Stomach (tissue), 9 donors: ENCODE data around the gene PEMT. TPM values are rescaled to one million over a fixed set of nuclear protein-coding genes. Genes with fewer than 3 reads are reported as not detected.

Experiments used
- DNase-seq, 2 donors: peaks; one replicate each; pipeline versions ENCODE4 v3.0.0 to v3.0.0-alpha.2; 2013 to 2019
- H3K27ac ChIP-seq, 5 donors: fragments of 200-600 bp in 4 of 5; sonication (generic) in 4 of 5; one replicate each; pipeline ENCODE4 v1.5.1; 2013 to 2019; ENCODE audit warnings: mild to moderate bottlenecking in 1 of 5, moderate library complexity in 1 of 5
- H3K27me3 ChIP-seq, 3 donors: fragments of 200-600 bp; sonication (generic); one replicate each; pipeline ENCODE4 v1.5.1; 2017 to 2019; ENCODE audit warnings: mixed run types in 1 of 3
- H3K36me3 ChIP-seq, 4 donors: fragments of 200-600 bp; sonication (generic); 1 replicate in 3 of 4; 2 replicates in 1 of 4; pipeline ENCODE4 v1.5.1; 2016 to 2019
- H3K4me1 ChIP-seq, 4 donors: fragments of 200-600 bp; sonication (generic); one replicate each; pipeline ENCODE4 v1.5.1; 2016 to 2019
- H3K4me3 ChIP-seq, 4 donors: fragments of 200-600 bp; sonication (generic) in 3 of 4; one replicate each; pipeline ENCODE4 v1.5.1; 2016 to 2019; ENCODE audit warnings: mild to moderate bottlenecking in 1 of 4
- H3K9me3 ChIP-seq, 4 donors: fragments of 200-600 bp; sonication (generic); one replicate each; pipeline ENCODE4 v1.5.1; 2016 to 2019
- CTCF ChIP-seq, 7 experiments: fragments of 450-650 bp in 4 of 7; fragments of 200-600 bp in 3 of 7; sonication (generic) in 3 of 7; IDR thresholded peaks; one replicate each; pipeline ENCODE4 v1.5.1; 2016 to 2019; ENCODE audit warnings: antibody characterized with exemption in 7 of 7, control low read depth in 2 of 7, mild to moderate bottlenecking in 1 of 7
- EP300 ChIP-seq: sonication (generic); formaldehyde crosslinking; IDR thresholded peaks from one replicate; pipeline ENCODE4 v1.6.1; 2017; ENCODE audit warnings: antibody characterized with exemption
- POLR2A ChIP-seq, 4 donors: fragments of 450-650 bp; IDR thresholded peaks; one replicate each; pipeline ENCODE4 v1.6.1; 2016; ENCODE audit warnings: antibody characterized with exemption in 4 of 4, control low read depth in 2 of 4, mild to moderate bottlenecking in 1 of 4, moderate library complexity in 1 of 4
- POLR2AphosphoS5 ChIP-seq, 3 donors: sonication (generic); formaldehyde crosslinking; IDR thresholded peaks; one replicate each; pipeline ENCODE4 v1.6.1; 2016; ENCODE audit warnings: antibody characterized with exemption in 3 of 3
- WGBS, 5 donors: extraction: QIAGEN DNeasy Blood & Tissue Kit in 3 of 5; methylation state at CpG; one replicate each; pipeline versions ENCODE4 v1.1.5 to v1.1.7; 2013 to 2018; 5-methylcytosine and 5-hydroxymethylcytosine counted together
- intact Hi-C: fragments of 100-400 bp; cut with DNase I; formaldehyde crosslinking; loops from one replicate; pipeline ENCODE4 v1.15.1; 2023; ENCODE audit warnings: low total_unique reads
- polyA plus RNA-seq, 3 donors: library from polyadenylated mRNA; stranded (reverse); fragments of 200-250 nt; gene quantifications; one replicate each; pipeline ENCODE4 v1.2.3, GENCODE V29; 2013
- small RNA-seq, 4 donors: library from RNA; depleted of rRNA; stranded (forward); fragments of <200 nt; gene quantifications; one replicate each; pipeline ENCODE3, GENCODE V24; 2016
- total RNA-seq, 5 donors: library from RNA; depleted of rRNA; stranded (reverse); fragments of >200 nt; gene quantifications; one replicate each; pipeline versions ENCODE4 v1.1.0 to v1.2.3, GENCODE V29; 2014 to 2016
- donor health status: healthy with polysubstance abuse.
- donor health status: Bipolar disorder and iron deficiency.
- donor health status: healthy.

The PEMT gene
- total and polyA plus RNA-seq, 8 donors: 7.0 to 44.6 (median 27.0) TPM

GRCh38 chr17:17457680-17458079, 133.8 kb downstream of the PEMT start:
- Histone ChIP-seq H3K27me3 (no peaks in the 10 kb centered on the region), H3K4me3 (no peak overlapping the region), H3K9me3 (no peaks in the 10 kb centered on the region), H3K27ac (no peak overlapping the region), H3K36me3 (no peaks in the 10 kb centered on the region), H3K4me1 (no peaks in the 10 kb centered on the region)
- intact Hi-C loops: no loop called here
- 84 to 91% (median 89%) methylated on average over 2 of the region's 2 CpGs for WGBS, 5 donors
- TF ChIP-seq EP300: no peak
- no peak for TF ChIP-seq POLR2A (IDR thresholded peaks at IDR 0.05)
- no peak for TF ChIP-seq POLR2AphosphoS5 (IDR thresholded peaks at IDR 0.05)
- no peak for TF ChIP-seq CTCF (IDR thresholded peaks at IDR 0.05)
- DNase-seq: no peak

GRCh38 chr17:17456251-17456650, 135.3 kb downstream of the PEMT start:
- Histone ChIP-seq H3K4me3 (no peak overlapping the region), H3K27ac (no peak overlapping the region), H3K9me3 (no peaks in the 10 kb centered on the region), H3K4me1 (no peaks in the 10 kb centered on the region), H3K36me3 (no peaks in the 10 kb centered on the region), H3K27me3 (no peaks in the 10 kb centered on the region)
- TF ChIP-seq POLR2AphosphoS5 (IDR thresholded peaks at IDR 0.05): no peak
- TF ChIP-seq CTCF (IDR thresholded peaks at IDR 0.05): no peak
- no peak for TF ChIP-seq POLR2A (IDR thresholded peaks at IDR 0.05)
- no peak for TF ChIP-seq EP300
- 83 to 91% (median 88%) methylated on average over 7 to 19 of the region's 19 CpGs for WGBS, 5 donors
- no peak for DNase-seq
- intact Hi-C loops: no loop called here

Small RNAs within 50 kb of the gene (small RNA-seq; reads per million reads assigned to genes)
- 0 reads per million in 4 donors for gene RF00019
- gene RNU6-468P: 0 reads per million in 4 donors

Other genes with a start within 250 kb of the PEMT start
- gene MED9, start 114.7 kb downstream of the PEMT start, total RNA-seq: 10 to 100 TPM in 2 of 5 donors, 1 to 10 TPM in 3; 2.9 to 14.5 (median 6.7) TPM
- 10 to 100 TPM; 11.2 to 14.1 (median 12.3) TPM for gene MED9, start 114.7 kb downstream of the PEMT start, polyA plus RNA-seq
- 10 to 100 TPM in 4 of 5 donors, 1 to 10 TPM in 1; 3.7 to 72.9 (median 25.0) TPM for gene RASD1, start 95.3 kb downstream of the PEMT start, total RNA-seq
- gene RASD1, start 95.3 kb downstream of the PEMT start, polyA plus RNA-seq: 10 to 100 TPM in 2 of 3 donors, 1 to 10 TPM in 1; 9.5 to 15.0 (median 10.7) TPM
- gene RAI1, start 89.8 kb upstream of the PEMT start, total RNA-seq: 10 to 100 TPM; 19.1 to 94.5 (median 46.9) TPM
- 10 to 100 TPM in 2 of 3 donors, 1 to 10 TPM in 1; 4.6 to 12.5 (median 12.0) TPM for gene RAI1, start 89.8 kb upstream of the PEMT start, polyA plus RNA-seq
- gene SREBF1, start 245.3 kb upstream of the PEMT start, total RNA-seq: 100 to 1,000 TPM in 3 of 5 donors, 10 to 100 TPM in 2; 18.9 to 207 (median 126) TPM
- gene SREBF1, start 245.3 kb upstream of the PEMT start, polyA plus RNA-seq: 10 to 100 TPM; 13.1 to 64.5 (median 17.2) TPM